Erythroblast (primary cell): Measurements from ENCODE around the gene CST7.
"Not testable (repeated sequence)": the region's sequence is repeated elsewhere in the genome, so short reads cannot be mapped to it uniquely, and the experiment has no call there.

Experiments used
- GATA1 ChIP-seq: IDR thresholded peaks from 2 replicates; pipeline ENCODE4 v1.6.1; 2011; ENCODE audit warnings: low read depth, mild to moderate bottlenecking, control low read depth, low read length, moderate library complexity
- POLR2A ChIP-seq: IDR thresholded peaks from 2 replicates; pipeline ENCODE4 v1.6.1; 2011; ENCODE audit warnings: mild to moderate bottlenecking, low read length

- TF ChIP-seq POLR2A, GATA1: not testable (repeated sequence)
Observed at GRCh38 chr20:24930724-24931688, 18.1 kb upstream of the CST7 start.
